PC-9 (cell line): ENCODE measurements around the gene EFHC1. TPM values are rescaled to one million over a fixed set of nuclear protein-coding genes. Genes with fewer than 3 reads are reported as not detected.

ENCODE experiments used
- BruUV-seq: library from RNA; stranded (reverse); fragments of 400-500 nt; replicated peaks from 2 replicates; lab custom pipeline; 2021; lab: Mats Ljungman, UMichigan
- CTCF ChIA-PET: fragments of 300-600 bp; sonication (Branson Sonifier 250); formaldehyde crosslinking; loops from one replicate; lab custom pipeline; 2022; ENCODE audit warnings: antibody characterized with exemption; lab: Charles Lee
- POLR2A ChIA-PET: fragments of 300-600 bp; sonication (Branson Sonifier 250); formaldehyde crosslinking; loops from one replicate; lab custom pipeline; 2022; ENCODE audit warnings: antibody characterized with exemption; ENCODE audit not compliant: unreplicated experiment; lab: Charles Lee
- DNase-seq, 2 experiments: peaks; one replicate each; pipeline versions ENCODE4 v3.0.0 to v3.0.0-alpha.2; 2015 to 2022; ENCODE audit warnings: mixed read lengths in 1 of 2
- H2AFZ ChIP-seq: fragments of 200-600 bp; sonication (generic); 2 replicates; pipeline ENCODE4 v1.8.1; 2017; ENCODE audit warnings: antibody characterized with exemption
- H3F3A ChIP-seq: fragments of 200-600 bp; sonication (generic); 2 replicates; pipeline ENCODE4 v1.8.1; 2017; ENCODE audit warnings: antibody characterized with exemption, mild to moderate bottlenecking, low read depth; ENCODE audit not compliant: insufficient read depth
- H3K27ac ChIP-seq: fragments of 200-600 bp; sonication (generic); 2 replicates; pipeline ENCODE4 v1.6.1; 2016; ENCODE audit warnings: mixed run types
- H3K27me3 ChIP-seq: fragments of 200-600 bp; sonication (generic); 2 replicates; pipeline ENCODE4 v1.6.1; 2016; ENCODE audit warnings: low read depth, mixed run types; ENCODE audit not compliant: insufficient read depth
- H3K36me3 ChIP-seq: fragments of 200-600 bp; sonication (generic); 2 replicates; pipeline ENCODE4 v1.6.1; 2016; ENCODE audit warnings: low read depth, mixed run types
- H3K4me1 ChIP-seq: fragments of 200-600 bp; sonication (generic); replicated peaks from 2 replicates; pipeline ENCODE4 v1.6.1; 2016; ENCODE audit warnings: mixed run types; ENCODE audit not compliant: insufficient read depth
- H3K4me2 ChIP-seq: fragments of 200-600 bp; sonication (generic); 2 replicates; pipeline ENCODE4 v1.6.1; 2017; ENCODE audit warnings: mixed run types
- H3K4me3 ChIP-seq: fragments of 200-600 bp; sonication (generic); 2 replicates; pipeline ENCODE4 v1.6.1; 2016; ENCODE audit warnings: mixed run types
- H3K79me2 ChIP-seq: fragments of 200-600 bp; sonication (generic); 2 replicates; pipeline ENCODE4 v1.6.1; 2017; ENCODE audit warnings: low read depth, mixed run types
- H3K9me2 ChIP-seq: fragments of 200-600 bp; sonication (generic); 2 replicates; pipeline ENCODE4 v1.8.1; 2017; ENCODE audit warnings: mild to moderate bottlenecking; ENCODE audit not compliant: insufficient read depth
- H3K9me3 ChIP-seq: fragments of 200-600 bp; sonication (generic); 2 replicates; pipeline ENCODE4 v1.8.1; 2016; ENCODE audit warnings: low read depth; ENCODE audit not compliant: insufficient read depth
- H4K20me1 ChIP-seq: fragments of 200-600 bp; sonication (generic); 2 replicates; pipeline ENCODE4 v1.8.1; 2017; ENCODE audit not compliant: insufficient read depth
- EZH2 ChIP-seq: fragments of 200-600 bp; sonication (generic); IDR thresholded peaks from 2 replicates; pipeline ENCODE4 v1.8.0; 2017; ENCODE audit warnings: antibody characterized with exemption, low read depth
- intact Hi-C: fragments of 100-400 bp; cut with micrococcal nuclease; formaldehyde crosslinking; loops from one replicate; pipeline ENCODE4 v1.10.0; 2022; ENCODE audit not compliant: unreplicated experiment
- total RNA-seq: library from RNA; stranded (reverse); gene quantifications from 2 replicates; pipeline ENCODE4 v1.2.3, GENCODE V29; 2021
- TF ChIP-seq, protein P1 (sequence below): fragments of 200-600 bp; sonication (generic); conservative IDR thresholded peaks from 2 replicates; pipeline ENCODE4 v1.6.1; 2017; ENCODE audit warnings: mixed run types, antibody characterized with exemption, mild to moderate bottlenecking, moderate library complexity

EFHC1 gene
- total RNA-seq, 1 experiment from 2014 or later = 45.0 TPM

DNA sequence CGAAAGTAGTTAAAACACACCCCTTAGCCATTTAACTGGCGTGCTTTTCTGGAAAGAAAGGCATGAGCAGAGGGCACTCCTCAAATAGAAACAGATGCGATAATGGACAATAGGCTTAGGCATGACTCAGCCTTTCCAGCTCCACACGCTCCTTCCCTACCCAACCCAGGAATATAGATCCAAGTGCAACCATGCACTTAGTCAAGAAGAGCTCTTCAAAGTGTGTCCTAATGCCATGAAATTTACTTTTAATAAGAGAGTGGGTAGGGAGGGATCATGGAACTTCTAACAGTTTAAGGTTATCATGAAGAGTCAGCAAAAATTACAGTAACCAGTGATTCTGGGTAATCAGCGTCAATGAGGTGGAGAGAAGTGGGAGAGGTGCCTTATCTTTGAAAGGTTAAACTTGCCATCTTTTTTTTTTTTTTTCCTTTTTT lies 2.4 kb upstream of the EFHC1 start:
- intact Hi-C loops = loop anchor here (2.0 to 5.0 kb wide), 2 partner anchors 159 to 175 kb away; partner anchors contain the start of gene TRAM2
- Histone ChIP-seq H4K20me1 (no peaks in the 10 kb centered on the region), H3K4me2 (no peak overlapping the region), H3K27me3 (no peaks in the 10 kb centered on the region), H3K4me3 (no peak overlapping the region), H2AFZ (no peak overlapping the region), H3K79me2 (no peaks in the 10 kb centered on the region), H3K9me3 (no peaks in the 10 kb centered on the region), H3K36me3 (no peaks in the 10 kb centered on the region), H3K27ac (no peak overlapping the region), H3K9me2 (no peaks in the 10 kb centered on the region), H3K4me1 (peaks cover 36% of the 10 kb centered on the region), H3F3A (0 out of 2 replicates have a peak, but pooled peaks cover under 1% of the 10 kb centered on the region)
- DNase-seq = peak in 1 of 2 experiments; percentile 36
- BruUV-seq = no TSS peak
- ChIA-PET POLR2A (no interaction called here), CTCF (interaction anchor here (0.5 to 1.6 kb wide), 7 partner anchors 10 to 278 kb away, joined by 3 to 6 read pairs (median 3); no protein-coding TSS in a partner anchor)
- TF ChIP-seq, protein P1, sequence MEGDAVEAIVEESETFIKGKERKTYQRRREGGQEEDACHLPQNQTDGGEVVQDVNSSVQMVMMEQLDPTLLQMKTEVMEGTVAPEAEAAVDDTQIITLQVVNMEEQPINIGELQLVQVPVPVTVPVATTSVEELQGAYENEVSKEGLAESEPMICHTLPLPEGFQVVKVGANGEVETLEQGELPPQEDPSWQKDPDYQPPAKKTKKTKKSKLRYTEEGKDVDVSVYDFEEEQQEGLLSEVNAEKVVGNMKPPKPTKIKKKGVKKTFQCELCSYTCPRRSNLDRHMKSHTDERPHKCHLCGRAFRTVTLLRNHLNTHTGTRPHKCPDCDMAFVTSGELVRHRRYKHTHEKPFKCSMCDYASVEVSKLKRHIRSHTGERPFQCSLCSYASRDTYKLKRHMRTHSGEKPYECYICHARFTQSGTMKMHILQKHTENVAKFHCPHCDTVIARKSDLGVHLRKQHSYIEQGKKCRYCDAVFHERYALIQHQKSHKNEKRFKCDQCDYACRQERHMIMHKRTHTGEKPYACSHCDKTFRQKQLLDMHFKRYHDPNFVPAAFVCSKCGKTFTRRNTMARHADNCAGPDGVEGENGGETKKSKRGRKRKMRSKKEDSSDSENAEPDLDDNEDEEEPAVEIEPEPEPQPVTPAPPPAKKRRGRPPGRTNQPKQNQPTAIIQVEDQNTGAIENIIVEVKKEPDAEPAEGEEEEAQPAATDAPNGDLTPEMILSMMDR = no peak
- TF ChIP-seq EZH2 = no peak

DNA sequence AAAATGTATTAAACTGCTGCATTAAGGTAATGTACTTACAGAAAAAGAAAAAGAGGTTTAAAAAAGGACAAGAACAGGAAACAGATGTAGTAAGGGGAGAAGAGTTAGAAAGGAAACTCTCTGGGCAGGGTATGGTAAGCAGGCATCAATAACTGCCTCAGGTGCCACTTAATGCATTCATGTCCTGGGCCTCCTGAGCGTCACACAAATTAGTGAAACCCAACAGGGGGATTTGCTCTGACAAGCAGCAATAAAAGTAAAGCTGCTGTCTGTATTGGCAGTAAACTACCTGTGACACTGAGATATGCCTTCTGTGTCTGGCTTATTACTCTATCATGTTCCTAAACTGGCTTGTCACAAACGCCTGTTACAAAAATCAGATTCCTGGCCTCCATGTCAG lies 1.5 kb upstream of the EFHC1 start:
- Histone ChIP-seq H3K4me3 (no peak overlapping the region), H3K27ac (no peak overlapping the region), H3K4me2 (no peak overlapping the region), H2AFZ (no peak overlapping the region), H3K36me3 (no peaks in the 10 kb centered on the region), H3F3A (peaks cover 10% of the 10 kb centered on the region; the same call in 1 of the 2 replicates), H3K9me3 (no peaks in the 10 kb centered on the region), H3K27me3 (no peaks in the 10 kb centered on the region), H3K4me1 (peaks cover 45% of the 10 kb centered on the region), H4K20me1 (no peaks in the 10 kb centered on the region), H3K9me2 (no peaks in the 10 kb centered on the region), H3K79me2 (no peaks in the 10 kb centered on the region)
- intact Hi-C loops = loop anchor here (5.0 kb wide), 1 partner anchor 174 kb away; no protein-coding TSS in a partner anchor
- TF ChIP-seq, protein P1 = no peak
- TF ChIP-seq EZH2 = no peak
- BruUV-seq = no TSS peak
- CTCF ChIA-PET = interaction anchor here (0.7 kb wide), 1 partner anchor 230 kb away, joined by 5 read pairs; no protein-coding TSS in a partner anchor
- DNase-seq = no peak
- POLR2A ChIA-PET = interaction anchor here (0.6 kb wide), 1 partner anchor 134 kb away, joined by 6 read pairs; no protein-coding TSS in a partner anchor

DNA sequence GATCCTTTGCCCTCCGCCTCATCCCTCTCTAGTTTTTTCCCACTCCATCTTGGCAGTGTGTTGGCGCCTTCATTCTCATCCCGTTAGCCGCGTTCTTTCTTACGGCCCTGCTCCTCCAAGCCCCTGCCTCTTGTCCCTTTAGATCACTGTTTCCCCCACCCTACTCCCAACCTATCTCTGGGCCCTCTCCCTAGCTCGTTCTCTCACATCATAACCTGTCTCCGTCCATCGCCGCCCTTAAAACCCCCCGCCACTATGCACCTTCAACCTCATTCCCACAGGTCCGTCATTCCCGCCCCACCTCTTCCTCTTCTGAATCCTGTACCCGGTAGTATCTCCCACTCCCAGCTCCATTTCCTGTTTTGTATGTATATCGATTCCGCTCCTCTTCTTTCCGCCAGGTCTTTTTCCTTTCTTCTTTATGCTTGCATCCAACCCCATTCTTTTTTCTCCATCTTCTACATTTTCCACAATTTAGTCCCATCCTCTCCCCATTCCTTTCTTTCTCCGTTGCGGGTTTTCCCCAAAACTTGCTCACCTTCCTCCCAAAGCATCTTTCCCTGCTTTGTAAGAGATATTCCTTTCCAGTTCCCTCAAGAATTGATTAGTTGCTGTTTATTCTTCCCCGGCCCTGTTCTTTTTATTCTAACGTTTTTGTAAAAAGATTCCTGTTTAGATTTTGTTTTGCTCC lies 671 bp downstream of the EFHC1 start:
- BruUV-seq = TSS peak; percentile 58
- peak overlapping the region; percentile 94 for H2AFZ ChIP-seq

More for the DNA sequence above, 671 bp downstream of the EFHC1 start:
- Histone ChIP-seq H3K9me3 (no peaks in the 10 kb centered on the region), H4K20me1 (no peaks in the 10 kb centered on the region), H3K9me2 (no peaks in the 10 kb centered on the region), H3K36me3 (no peaks in the 10 kb centered on the region), H3K79me2 (no peaks in the 10 kb centered on the region), H3K27ac (no peak overlapping the region), H3K27me3 (no peaks in the 10 kb centered on the region), H3F3A (peaks cover 25% of the 10 kb centered on the region), H3K4me1 (peaks cover 60% of the 10 kb centered on the region), H3K4me2 (peak overlapping the region; percentile 85), H3K4me3 (peak overlapping the region; percentile 75)
- ChIA-PET CTCF (interaction anchor here (1.2 kb wide), 1 partner anchor 155 kb away, joined by 4 read pairs; no protein-coding TSS in a partner anchor), POLR2A (interaction anchor here (1.5 kb wide), 1 partner anchor 83 kb away, joined by 6 read pairs; no protein-coding TSS in a partner anchor)
- TF ChIP-seq, protein P1 = no peak
- TF ChIP-seq EZH2 = no peak
- intact Hi-C loops = loop anchor here (1.0 kb wide), 2 partner anchors 83 to 154 kb away; no protein-coding TSS in a partner anchor
- DNase-seq = peak in 1 of 2 experiments; percentile 39
